Stomach (tissue), 9 donors: ENCODE data around the gene NR2F2. TPM values are rescaled to one million over a fixed set of nuclear protein-coding genes. Genes with fewer than 3 reads are reported as not detected.

Experiments
- DNase-seq, 2 donors: peaks; one replicate each; pipeline versions ENCODE4 v3.0.0 to v3.0.0-alpha.2; 2013 to 2019
- H3K27ac ChIP-seq, 5 donors: fragments of 200-600 bp in 4 of 5; sonication (generic) in 4 of 5; one replicate each; pipeline ENCODE4 v1.5.1; 2013 to 2019; ENCODE audit warnings: mild to moderate bottlenecking in 1 of 5, moderate library complexity in 1 of 5
- H3K27me3 ChIP-seq, 3 donors: fragments of 200-600 bp; sonication (generic); one replicate each; pipeline ENCODE4 v1.5.1; 2017 to 2019; ENCODE audit warnings: mixed run types in 1 of 3
- H3K36me3 ChIP-seq, 4 donors: fragments of 200-600 bp; sonication (generic); 1 replicate in 3 of 4; 2 replicates in 1 of 4; pipeline ENCODE4 v1.5.1; 2016 to 2019
- H3K4me1 ChIP-seq, 4 donors: fragments of 200-600 bp; sonication (generic); one replicate each; pipeline ENCODE4 v1.5.1; 2016 to 2019
- H3K4me3 ChIP-seq, 4 donors: fragments of 200-600 bp; sonication (generic) in 3 of 4; one replicate each; pipeline ENCODE4 v1.5.1; 2016 to 2019; ENCODE audit warnings: mild to moderate bottlenecking in 1 of 4
- H3K9me3 ChIP-seq, 4 donors: fragments of 200-600 bp; sonication (generic); one replicate each; pipeline ENCODE4 v1.5.1; 2016 to 2019
- EP300 ChIP-seq: sonication (generic); formaldehyde crosslinking; IDR thresholded peaks from one replicate; pipeline ENCODE4 v1.6.1; 2017; ENCODE audit warnings: antibody characterized with exemption
- POLR2A ChIP-seq, 4 donors: fragments of 450-650 bp; IDR thresholded peaks; one replicate each; pipeline ENCODE4 v1.6.1; 2016; ENCODE audit warnings: antibody characterized with exemption in 4 of 4, control low read depth in 2 of 4, mild to moderate bottlenecking in 1 of 4, moderate library complexity in 1 of 4
- POLR2AphosphoS5 ChIP-seq, 3 donors: sonication (generic); formaldehyde crosslinking; IDR thresholded peaks; one replicate each; pipeline ENCODE4 v1.6.1; 2016; ENCODE audit warnings: antibody characterized with exemption in 3 of 3
- WGBS, 5 donors: extraction: QIAGEN DNeasy Blood & Tissue Kit in 3 of 5; methylation state at CpG; one replicate each; pipeline versions ENCODE4 v1.1.5 to v1.1.7; 2013 to 2018; 5-methylcytosine and 5-hydroxymethylcytosine counted together
- intact Hi-C: fragments of 100-400 bp; cut with DNase I; formaldehyde crosslinking; loops from one replicate; pipeline ENCODE4 v1.15.1; 2023; ENCODE audit warnings: low total_unique reads
- polyA plus RNA-seq, 3 donors: library from polyadenylated mRNA; stranded (reverse); fragments of 200-250 nt; gene quantifications; one replicate each; pipeline ENCODE4 v1.2.3, GENCODE V29; 2013
- total RNA-seq, 5 donors: library from RNA; depleted of rRNA; stranded (reverse); fragments of >200 nt; gene quantifications; one replicate each; pipeline versions ENCODE4 v1.1.0 to v1.2.3, GENCODE V29; 2014 to 2016
- TF ChIP-seq, protein P1 (sequence below), 7 experiments: fragments of 450-650 bp in 4 of 7; fragments of 200-600 bp in 3 of 7; sonication (generic) in 3 of 7; IDR thresholded peaks; one replicate each; pipeline ENCODE4 v1.5.1; 2016 to 2019; ENCODE audit warnings: antibody characterized with exemption in 7 of 7, control low read depth in 2 of 7, mild to moderate bottlenecking in 1 of 7
- donor health status: healthy with polysubstance abuse.
- donor health status: Bipolar disorder and iron deficiency.
- donor health status: healthy.

Gene NR2F2
- total and polyA plus RNA-seq, 8 donors: 30.9 to 96.2 (median 43.5) TPM

DNA sequence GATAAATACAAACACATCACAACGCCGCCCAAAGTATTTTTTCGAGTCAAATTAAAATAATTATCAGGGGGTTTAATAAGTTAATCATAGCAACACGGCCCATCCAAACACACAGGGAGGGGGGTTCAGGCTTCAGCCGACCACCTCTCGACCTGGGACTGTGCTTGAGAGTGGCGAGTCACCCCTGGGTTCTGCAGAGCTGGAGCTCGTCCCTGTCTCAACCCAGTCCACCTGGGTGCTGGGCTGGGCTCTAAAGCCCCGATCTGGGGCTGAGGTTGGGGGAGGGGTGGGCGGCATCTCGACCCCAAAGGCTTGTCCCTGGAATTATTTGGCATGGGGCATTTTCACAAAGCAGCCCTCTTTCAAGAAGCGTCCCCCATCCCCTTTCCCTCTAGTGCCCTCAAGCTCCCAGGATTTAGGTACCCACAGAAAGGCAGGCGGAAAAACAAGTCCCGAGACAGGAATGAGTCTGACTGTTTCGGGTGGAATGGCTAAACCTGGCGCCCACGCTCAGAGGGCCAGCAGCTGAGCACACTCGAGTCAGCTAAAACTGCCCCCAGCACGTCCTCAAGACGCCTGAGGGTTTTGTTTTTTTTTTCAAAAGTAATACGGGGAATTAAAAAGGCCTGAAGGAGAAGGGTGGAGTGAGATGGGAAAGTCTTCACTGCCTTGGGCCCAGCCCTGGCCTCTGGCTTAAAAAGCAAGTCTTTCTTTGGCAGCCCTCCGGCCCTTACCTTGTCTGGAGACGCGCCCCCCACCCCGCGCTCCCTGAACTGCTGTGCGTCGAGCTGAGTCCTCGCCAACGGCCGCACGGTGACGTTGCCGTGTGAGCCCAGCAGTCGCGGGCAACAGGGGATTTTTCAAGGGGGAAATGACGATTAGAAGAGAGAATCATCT is 32.5 kb downstream of the NR2F2 start:
- intact Hi-C loops: no loop called here
- DNase-seq: peak; percentile 46 to 56
- H3K4me3 ChIP-seq: peak overlapping the region in 3 of 4 donors; percentile 8 to 15 (median 10)
- H3K4me1 ChIP-seq: peaks cover 11 to 73% (median 44%) of the 10 kb centered on the region in 4 donors
- H3K27ac ChIP-seq: peak overlapping the region; percentile 10 to 97 (median 96)
- TF ChIP-seq POLR2AphosphoS5 (IDR thresholded peaks at IDR 0.05): peak in 2 of 3 donors; percentile 25 to 27
- TF ChIP-seq, protein P1, sequence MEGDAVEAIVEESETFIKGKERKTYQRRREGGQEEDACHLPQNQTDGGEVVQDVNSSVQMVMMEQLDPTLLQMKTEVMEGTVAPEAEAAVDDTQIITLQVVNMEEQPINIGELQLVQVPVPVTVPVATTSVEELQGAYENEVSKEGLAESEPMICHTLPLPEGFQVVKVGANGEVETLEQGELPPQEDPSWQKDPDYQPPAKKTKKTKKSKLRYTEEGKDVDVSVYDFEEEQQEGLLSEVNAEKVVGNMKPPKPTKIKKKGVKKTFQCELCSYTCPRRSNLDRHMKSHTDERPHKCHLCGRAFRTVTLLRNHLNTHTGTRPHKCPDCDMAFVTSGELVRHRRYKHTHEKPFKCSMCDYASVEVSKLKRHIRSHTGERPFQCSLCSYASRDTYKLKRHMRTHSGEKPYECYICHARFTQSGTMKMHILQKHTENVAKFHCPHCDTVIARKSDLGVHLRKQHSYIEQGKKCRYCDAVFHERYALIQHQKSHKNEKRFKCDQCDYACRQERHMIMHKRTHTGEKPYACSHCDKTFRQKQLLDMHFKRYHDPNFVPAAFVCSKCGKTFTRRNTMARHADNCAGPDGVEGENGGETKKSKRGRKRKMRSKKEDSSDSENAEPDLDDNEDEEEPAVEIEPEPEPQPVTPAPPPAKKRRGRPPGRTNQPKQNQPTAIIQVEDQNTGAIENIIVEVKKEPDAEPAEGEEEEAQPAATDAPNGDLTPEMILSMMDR (IDR thresholded peaks at IDR 0.05): no peak
- no peaks in the 10 kb centered on the region for H3K9me3 ChIP-seq
- H3K36me3 ChIP-seq: no peaks in the 10 kb centered on the region
- peaks cover 0 to 81% (median 23%) of the 10 kb centered on the region in 3 donors for H3K27me3 ChIP-seq
- 40 to 69% (median 44%) methylated on average over 37 of the region's 37 CpGs for WGBS, 5 donors

DNA sequence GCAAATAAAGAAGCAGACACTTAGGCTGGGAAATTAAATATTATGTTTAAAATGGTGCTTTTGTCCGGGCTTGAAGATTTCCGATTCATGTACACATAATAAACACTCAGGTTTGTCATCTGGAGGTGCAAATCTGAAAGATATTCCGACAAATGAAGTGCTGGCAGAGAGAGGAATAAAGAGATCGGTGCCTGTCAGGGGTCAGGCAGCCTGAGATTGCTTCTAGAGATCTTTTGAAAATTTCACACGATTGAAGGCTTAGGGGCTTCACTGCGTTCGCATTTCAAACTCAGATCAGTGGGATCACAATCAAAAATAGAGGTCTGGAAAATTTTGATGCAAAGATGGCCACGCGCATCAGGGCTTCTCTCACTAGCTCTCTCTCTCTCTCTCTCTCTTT is 33.2 kb downstream of the NR2F2 start:
- H3K36me3 ChIP-seq: no peaks in the 10 kb centered on the region
- intact Hi-C loops: no loop called here
- H3K27me3 ChIP-seq: peaks cover 0 to 81% (median 22%) of the 10 kb centered on the region in 3 donors
- 53 to 73% (median 64%) methylated on average over 9 of the region's 9 CpGs for WGBS, 5 donors
- TF ChIP-seq, protein P1 (IDR thresholded peaks at IDR 0.05): no peak
- TF ChIP-seq POLR2A (IDR thresholded peaks at IDR 0.05): no peak
- no peak for TF ChIP-seq POLR2AphosphoS5 (IDR thresholded peaks at IDR 0.05)
- no peak for TF ChIP-seq EP300
- H3K9me3 ChIP-seq: no peaks in the 10 kb centered on the region
- H3K4me3 ChIP-seq: peak overlapping the region in 1 of 4 donors; percentile 8
- no peak for DNase-seq
- H3K4me1 ChIP-seq: peaks cover 4 to 71% (median 44%) of the 10 kb centered on the region in 4 donors
- peak overlapping the region in 4 of 5 donors; percentile 54 to 97 (median 96) for H3K27ac ChIP-seq

DNA sequence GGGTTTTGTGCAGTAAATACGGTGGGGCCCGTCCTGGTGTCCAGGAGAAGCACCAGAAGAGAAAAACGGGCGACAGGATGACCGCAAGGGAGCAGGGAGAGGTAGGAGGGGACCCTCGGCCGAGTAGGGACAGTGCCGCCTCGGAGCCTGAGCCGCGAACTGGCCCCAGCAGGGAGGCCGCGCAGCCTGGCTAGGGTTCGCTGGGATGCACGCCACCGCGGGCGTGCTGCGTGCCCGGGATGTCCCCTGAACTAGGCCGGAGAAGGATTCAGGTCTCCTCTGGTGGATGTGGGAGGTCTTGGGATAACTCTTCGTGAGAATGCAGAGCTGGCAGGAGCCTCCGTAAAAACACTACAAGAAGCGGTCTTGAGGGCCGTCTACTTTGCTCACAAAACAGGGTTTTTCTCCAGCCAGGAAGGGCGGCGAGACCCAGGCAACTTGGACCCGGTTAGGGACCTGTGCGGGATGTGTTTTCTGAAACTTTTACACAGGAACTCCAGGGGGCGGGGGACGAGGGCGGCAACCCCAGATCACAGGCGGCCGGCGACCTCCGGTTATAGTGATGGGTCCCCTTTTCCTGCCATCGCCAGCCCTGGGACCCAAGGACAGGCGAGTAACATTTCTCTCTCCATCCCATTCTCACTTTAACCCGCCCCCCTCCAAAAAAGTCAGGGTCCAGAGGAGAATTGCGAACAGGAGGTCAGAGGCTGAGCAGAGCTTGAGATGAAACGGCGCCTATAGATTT is 35.5 kb downstream of the NR2F2 start:
- Histone ChIP-seq H3K9me3 (no peaks in the 10 kb centered on the region), H3K36me3 (no peaks in the 10 kb centered on the region), H3K4me1 (peaks cover 0 to 62% (median 37%) of the 10 kb centered on the region in 4 donors), H3K4me3 (peak overlapping the region in 2 of 4 donors; percentile 8 to 14), H3K27me3 (peaks cover 0 to 71% (median 16%) of the 10 kb centered on the region in 3 donors), H3K27ac (peak overlapping the region in 4 of 5 donors; percentile 37 to 97 (median 82))
- intact Hi-C loops: no loop called here
- peak in 1 of 2 donors; percentile 28 for DNase-seq
- WGBS, 5 donors: 43 to 77% (median 55%) methylated on average over 39 to 42 of the region's 42 CpGs
- TF ChIP-seq, protein P1 (IDR thresholded peaks at IDR 0.05): no peak
- TF ChIP-seq EP300: no peak
- TF ChIP-seq POLR2A (IDR thresholded peaks at IDR 0.05): no peak
- TF ChIP-seq POLR2AphosphoS5 (IDR thresholded peaks at IDR 0.05): no peak

- H3K9me3 ChIP-seq: no peaks in the 10 kb centered on the region
- peaks cover 0 to 65% (median 12%) of the 10 kb centered on the region in 3 donors for H3K27me3 ChIP-seq
- 55 to 76% (median 64%) methylated on average over 11 to 22 of the region's 22 CpGs for WGBS, 5 donors
- H3K4me1 ChIP-seq: peaks cover 0 to 57% (median 32%) of the 10 kb centered on the region in 4 donors
- intact Hi-C loops: no loop called here
- peak in 1 of 2 donors; percentile 32 for DNase-seq
- TF ChIP-seq, protein P1 (IDR thresholded peaks at IDR 0.05): no peak
- TF ChIP-seq EP300: no peak
- no peak for TF ChIP-seq POLR2A (IDR thresholded peaks at IDR 0.05)
- no peak for TF ChIP-seq POLR2AphosphoS5 (IDR thresholded peaks at IDR 0.05)
- peak overlapping the region in 1 of 4 donors; percentile 8 for H3K4me3 ChIP-seq
- no peaks in the 10 kb centered on the region for H3K36me3 ChIP-seq
- peak overlapping the region in 3 of 5 donors; percentile 5 to 97 (median 96) for H3K27ac ChIP-seq
Measured at GRCh38 chr15:96366526-96366877, 36.0 kb downstream of the NR2F2 start.
